ENCODE results near the gene EML4. TPM values are rescaled to one million over a fixed set of nuclear protein-coding genes. Genes with fewer than 3 reads are reported as not detected.

Gene EML4
- total and polyA plus RNA-seq, 9 of the 15 experiments (the other 6 are each of a cell fraction or from before 2014, with no cell fraction given) = 14.7 to 48.3 (median 36.5) TPM

DNA sequence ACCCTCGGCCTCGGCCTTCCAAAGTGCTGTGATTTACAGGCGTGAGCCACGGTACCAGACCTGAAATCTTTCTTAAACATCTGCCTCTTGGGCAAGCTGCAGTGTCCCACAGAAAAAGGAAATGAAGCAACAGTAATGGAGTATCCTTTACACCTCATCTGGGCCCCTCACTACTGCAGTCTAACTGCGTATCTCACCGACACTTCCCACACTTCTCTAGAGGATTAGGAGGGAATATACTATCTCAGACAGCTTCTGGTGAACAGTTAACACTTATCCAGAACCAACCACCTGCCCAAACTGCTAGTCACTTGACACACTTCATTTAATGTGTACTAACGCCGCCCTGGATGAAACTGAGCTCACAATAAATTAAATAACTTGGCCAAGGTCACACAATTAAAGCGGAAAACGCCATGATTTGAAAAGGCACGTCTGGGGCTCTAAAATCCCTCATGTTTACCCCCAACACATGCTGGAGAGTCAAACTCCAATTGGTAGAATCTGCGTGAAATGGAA, 190.9 kb downstream of the EML4 start (continued):
- TF ChIP-seq GABPA (tag; conservative IDR thresholded peaks at IDR 0.05; ENCODE audit: low read depth) (0 out of 2 replicates have a peak, but pooled peaks have one; percentile 41), NFE2 (IDR thresholded peaks at IDR 0.05; ENCODE audit: low read depth) (0 out of 2 replicates have a peak, but pooled peaks have one; percentile 5), BRF1 (IDR thresholded peaks at IDR 0.05; ENCODE audit: borderline replicate concordance, extremely low read depth, insufficient read length) (no peak), EWSR1 (IDR thresholded peaks at IDR 0.05; ENCODE audit: borderline replicate concordance, low read depth, partially characterized antibody) (no peak), NCOR1 (IDR thresholded peaks at IDR 0.05) (peak; percentile 92), GATA2 (CRISPR knock-in tag; IDR thresholded peaks at IDR 0.05) (peak; percentile 89), NCOA2 (IDR thresholded peaks at IDR 0.05; ENCODE audit: partially characterized antibody in 2 of 2) (no peak), ARNT (IDR thresholded peaks at IDR 0.05) (peak; percentile 74 to 77)
- TF ChIP-seq, protein P1, sequence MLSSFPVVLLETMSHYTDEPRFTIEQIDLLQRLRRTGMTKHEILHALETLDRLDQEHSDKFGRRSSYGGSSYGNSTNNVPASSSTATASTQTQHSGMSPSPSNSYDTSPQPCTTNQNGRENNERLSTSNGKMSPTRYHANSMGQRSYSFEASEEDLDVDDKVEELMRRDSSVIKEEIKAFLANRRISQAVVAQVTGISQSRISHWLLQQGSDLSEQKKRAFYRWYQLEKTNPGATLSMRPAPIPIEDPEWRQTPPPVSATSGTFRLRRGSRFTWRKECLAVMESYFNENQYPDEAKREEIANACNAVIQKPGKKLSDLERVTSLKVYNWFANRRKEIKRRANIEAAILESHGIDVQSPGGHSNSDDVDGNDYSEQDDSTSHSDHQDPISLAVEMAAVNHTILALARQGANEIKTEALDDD (IDR thresholded peaks at IDR 0.05) = peak; percentile 99
- TF ChIP-seq, protein P2, sequence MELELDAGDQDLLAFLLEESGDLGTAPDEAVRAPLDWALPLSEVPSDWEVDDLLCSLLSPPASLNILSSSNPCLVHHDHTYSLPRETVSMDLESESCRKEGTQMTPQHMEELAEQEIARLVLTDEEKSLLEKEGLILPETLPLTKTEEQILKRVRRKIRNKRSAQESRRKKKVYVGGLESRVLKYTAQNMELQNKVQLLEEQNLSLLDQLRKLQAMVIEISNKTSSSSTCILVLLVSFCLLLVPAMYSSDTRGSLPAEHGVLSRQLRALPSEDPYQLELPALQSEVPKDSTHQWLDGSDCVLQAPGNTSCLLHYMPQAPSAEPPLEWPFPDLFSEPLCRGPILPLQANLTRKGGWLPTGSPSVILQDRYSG (tag; conservative IDR thresholded peaks at IDR 0.05; ENCODE audit: low read depth) = peak; percentile 60
- TF ChIP-seq, protein P3, sequence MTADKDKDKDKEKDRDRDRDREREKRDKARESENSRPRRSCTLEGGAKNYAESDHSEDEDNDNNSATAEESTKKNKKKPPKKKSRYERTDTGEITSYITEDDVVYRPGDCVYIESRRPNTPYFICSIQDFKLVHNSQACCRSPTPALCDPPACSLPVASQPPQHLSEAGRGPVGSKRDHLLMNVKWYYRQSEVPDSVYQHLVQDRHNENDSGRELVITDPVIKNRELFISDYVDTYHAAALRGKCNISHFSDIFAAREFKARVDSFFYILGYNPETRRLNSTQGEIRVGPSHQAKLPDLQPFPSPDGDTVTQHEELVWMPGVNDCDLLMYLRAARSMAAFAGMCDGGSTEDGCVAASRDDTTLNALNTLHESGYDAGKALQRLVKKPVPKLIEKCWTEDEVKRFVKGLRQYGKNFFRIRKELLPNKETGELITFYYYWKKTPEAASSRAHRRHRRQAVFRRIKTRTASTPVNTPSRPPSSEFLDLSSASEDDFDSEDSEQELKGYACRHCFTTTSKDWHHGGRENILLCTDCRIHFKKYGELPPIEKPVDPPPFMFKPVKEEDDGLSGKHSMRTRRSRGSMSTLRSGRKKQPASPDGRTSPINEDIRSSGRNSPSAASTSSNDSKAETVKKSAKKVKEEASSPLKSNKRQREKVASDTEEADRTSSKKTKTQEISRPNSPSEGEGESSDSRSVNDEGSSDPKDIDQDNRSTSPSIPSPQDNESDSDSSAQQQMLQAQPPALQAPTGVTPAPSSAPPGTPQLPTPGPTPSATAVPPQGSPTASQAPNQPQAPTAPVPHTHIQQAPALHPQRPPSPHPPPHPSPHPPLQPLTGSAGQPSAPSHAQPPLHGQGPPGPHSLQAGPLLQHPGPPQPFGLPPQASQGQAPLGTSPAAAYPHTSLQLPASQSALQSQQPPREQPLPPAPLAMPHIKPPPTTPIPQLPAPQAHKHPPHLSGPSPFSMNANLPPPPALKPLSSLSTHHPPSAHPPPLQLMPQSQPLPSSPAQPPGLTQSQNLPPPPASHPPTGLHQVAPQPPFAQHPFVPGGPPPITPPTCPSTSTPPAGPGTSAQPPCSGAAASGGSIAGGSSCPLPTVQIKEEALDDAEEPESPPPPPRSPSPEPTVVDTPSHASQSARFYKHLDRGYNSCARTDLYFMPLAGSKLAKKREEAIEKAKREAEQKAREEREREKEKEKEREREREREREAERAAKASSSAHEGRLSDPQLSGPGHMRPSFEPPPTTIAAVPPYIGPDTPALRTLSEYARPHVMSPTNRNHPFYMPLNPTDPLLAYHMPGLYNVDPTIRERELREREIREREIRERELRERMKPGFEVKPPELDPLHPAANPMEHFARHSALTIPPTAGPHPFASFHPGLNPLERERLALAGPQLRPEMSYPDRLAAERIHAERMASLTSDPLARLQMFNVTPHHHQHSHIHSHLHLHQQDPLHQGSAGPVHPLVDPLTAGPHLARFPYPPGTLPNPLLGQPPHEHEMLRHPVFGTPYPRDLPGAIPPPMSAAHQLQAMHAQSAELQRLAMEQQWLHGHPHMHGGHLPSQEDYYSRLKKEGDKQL (CRISPR knock-in tag; IDR thresholded peaks at IDR 0.05; ENCODE audit: borderline replicate concordance) = no peak
- TF ChIP-seq, protein P4, sequence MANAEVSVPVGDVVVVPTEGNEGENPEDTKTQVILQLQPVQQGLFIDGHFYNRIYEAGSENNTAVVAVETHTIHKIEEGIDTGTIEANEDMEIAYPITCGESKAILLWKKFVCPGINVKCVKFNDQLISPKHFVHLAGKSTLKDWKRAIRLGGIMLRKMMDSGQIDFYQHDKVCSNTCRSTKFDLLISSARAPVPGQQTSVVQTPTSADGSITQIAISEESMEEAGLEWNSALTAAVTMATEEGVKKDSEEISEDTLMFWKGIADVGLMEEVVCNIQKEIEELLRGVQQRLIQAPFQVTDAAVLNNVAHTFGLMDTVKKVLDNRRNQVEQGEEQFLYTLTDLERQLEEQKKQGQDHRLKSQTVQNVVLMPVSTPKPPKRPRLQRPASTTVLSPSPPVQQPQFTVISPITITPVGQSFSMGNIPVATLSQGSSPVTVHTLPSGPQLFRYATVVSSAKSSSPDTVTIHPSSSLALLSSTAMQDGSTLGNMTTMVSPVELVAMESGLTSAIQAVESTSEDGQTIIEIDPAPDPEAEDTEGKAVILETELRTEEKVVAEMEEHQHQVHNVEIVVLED (CRISPR knock-in tag; IDR thresholded peaks at IDR 0.05) = no peak
- TF ChIP-seq, protein P5, sequence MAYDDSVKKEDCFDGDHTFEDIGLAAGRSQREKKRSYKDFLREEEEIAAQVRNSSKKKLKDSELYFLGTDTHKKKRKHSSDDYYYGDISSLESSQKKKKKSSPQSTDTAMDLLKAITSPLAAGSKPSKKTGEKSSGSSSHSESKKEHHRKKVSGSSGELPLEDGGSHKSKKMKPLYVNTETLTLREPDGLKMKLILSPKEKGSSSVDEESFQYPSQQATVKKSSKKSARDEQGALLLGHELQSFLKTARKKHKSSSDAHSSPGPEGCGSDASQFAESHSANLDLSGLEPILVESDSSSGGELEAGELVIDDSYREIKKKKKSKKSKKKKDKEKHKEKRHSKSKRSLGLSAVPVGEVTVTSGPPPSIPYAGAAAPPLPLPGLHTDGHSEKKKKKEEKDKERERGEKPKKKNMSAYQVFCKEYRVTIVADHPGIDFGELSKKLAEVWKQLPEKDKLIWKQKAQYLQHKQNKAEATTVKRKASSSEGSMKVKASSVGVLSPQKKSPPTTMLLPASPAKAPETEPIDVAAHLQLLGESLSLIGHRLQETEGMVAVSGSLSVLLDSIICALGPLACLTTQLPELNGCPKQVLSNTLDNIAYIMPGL (CRISPR knock-in tag; IDR thresholded peaks at IDR 0.05) = no peak
